AG04450 (cell line): Measurements from ENCODE around the gene PEA15. TPM values are rescaled to one million over a fixed set of nuclear protein-coding genes. Genes with fewer than 3 reads are reported as not detected.

ENCODE experiments used
- CTCF ChIA-PET: fragments of 300-600, 350-600 bp; formaldehyde crosslinking; extraction: SDS; loops from one replicate; lab custom pipeline; 2022; ENCODE audit warnings: antibody characterized with exemption, inconsistent platforms; lab: Charles Lee
- POLR2A ChIA-PET: fragments of 350-600 bp; formaldehyde crosslinking; extraction: SDS; loops from one replicate; lab custom pipeline; 2021; ENCODE audit warnings: antibody characterized with exemption, inconsistent platforms; lab: Yijun Ruan, JAX
- DNase-seq: peaks from one replicate; pipeline ENCODE4 v3.0.0-alpha.2; 2011; ENCODE audit warnings: low read depth, low spot score
- H3K27ac ChIP-seq: one replicate; pipeline ENCODE4 v1.5.1; 2012; ENCODE audit warnings: low read depth, low read length, control low read depth
- H3K27me3 ChIP-seq: one replicate; pipeline ENCODE4 v1.6.0; 2012; ENCODE audit warnings: low read length; ENCODE audit not compliant: control insufficient read depth, insufficient read depth
- H3K4me3 ChIP-seq: 2 replicates; pipeline ENCODE4 v1.5.1; 2011; ENCODE audit warnings: mild to moderate bottlenecking, low read depth, low read length, control low read depth
- H3K9me3 ChIP-seq: 2 replicates; pipeline ENCODE4 v1.5.1; 2012; ENCODE audit warnings: low read length; ENCODE audit not compliant: control insufficient read depth, insufficient read depth
- polyA plus RNA-seq: library from polyadenylated mRNA; depleted of rRNA; stranded (reverse); fragments of >200 nt; gene quantifications from 2 replicates; pipeline ENCODE4 v1.2.3, GENCODE V29; 2011
- TF ChIP-seq, protein P1 (sequence below): IDR thresholded peaks from 2 replicates; pipeline ENCODE4 v1.5.1; 2011; ENCODE audit warnings: low read depth, low read length, control low read depth, inconsistent platforms

Gene PEA15
- polyA plus RNA-seq, 1 experiment, result 512 TPM

DNA sequence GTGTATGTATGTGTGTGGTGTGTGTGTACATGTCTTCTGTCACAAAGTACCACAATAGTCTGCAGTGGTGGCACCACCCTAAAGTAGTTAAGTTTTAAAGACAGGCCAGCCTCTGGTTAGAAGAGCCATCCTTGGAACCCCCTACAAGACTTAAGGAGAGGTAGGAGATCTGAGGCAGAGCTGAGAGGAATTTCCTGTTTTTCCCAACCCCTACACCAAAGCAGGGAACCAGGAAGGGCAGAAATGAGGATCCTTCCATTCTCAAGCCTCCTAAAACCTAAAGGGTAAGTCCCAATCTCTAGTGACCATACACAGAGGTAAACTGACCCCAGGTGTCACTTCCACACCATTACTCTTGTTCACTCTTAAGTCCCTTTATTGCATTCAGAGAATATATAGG, 11.1 kb downstream of the PEA15 start:
- ChIA-PET POLR2A (no interaction called here), CTCF (interaction anchor here (1.1 to 1.7 kb wide), 3 partner anchors 23 to 115 kb away, joined by 3 to 9 read pairs (median 8); no protein-coding TSS in a partner anchor)
- Histone ChIP-seq H3K27ac (no peak overlapping the region), H3K9me3 (no peaks in the 10 kb centered on the region), H3K27me3 (no peaks in the 10 kb centered on the region), H3K4me3 (no peak overlapping the region)
- DNase-seq, result no peak
- TF ChIP-seq, protein P1, sequence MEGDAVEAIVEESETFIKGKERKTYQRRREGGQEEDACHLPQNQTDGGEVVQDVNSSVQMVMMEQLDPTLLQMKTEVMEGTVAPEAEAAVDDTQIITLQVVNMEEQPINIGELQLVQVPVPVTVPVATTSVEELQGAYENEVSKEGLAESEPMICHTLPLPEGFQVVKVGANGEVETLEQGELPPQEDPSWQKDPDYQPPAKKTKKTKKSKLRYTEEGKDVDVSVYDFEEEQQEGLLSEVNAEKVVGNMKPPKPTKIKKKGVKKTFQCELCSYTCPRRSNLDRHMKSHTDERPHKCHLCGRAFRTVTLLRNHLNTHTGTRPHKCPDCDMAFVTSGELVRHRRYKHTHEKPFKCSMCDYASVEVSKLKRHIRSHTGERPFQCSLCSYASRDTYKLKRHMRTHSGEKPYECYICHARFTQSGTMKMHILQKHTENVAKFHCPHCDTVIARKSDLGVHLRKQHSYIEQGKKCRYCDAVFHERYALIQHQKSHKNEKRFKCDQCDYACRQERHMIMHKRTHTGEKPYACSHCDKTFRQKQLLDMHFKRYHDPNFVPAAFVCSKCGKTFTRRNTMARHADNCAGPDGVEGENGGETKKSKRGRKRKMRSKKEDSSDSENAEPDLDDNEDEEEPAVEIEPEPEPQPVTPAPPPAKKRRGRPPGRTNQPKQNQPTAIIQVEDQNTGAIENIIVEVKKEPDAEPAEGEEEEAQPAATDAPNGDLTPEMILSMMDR, result no peak

DNA sequence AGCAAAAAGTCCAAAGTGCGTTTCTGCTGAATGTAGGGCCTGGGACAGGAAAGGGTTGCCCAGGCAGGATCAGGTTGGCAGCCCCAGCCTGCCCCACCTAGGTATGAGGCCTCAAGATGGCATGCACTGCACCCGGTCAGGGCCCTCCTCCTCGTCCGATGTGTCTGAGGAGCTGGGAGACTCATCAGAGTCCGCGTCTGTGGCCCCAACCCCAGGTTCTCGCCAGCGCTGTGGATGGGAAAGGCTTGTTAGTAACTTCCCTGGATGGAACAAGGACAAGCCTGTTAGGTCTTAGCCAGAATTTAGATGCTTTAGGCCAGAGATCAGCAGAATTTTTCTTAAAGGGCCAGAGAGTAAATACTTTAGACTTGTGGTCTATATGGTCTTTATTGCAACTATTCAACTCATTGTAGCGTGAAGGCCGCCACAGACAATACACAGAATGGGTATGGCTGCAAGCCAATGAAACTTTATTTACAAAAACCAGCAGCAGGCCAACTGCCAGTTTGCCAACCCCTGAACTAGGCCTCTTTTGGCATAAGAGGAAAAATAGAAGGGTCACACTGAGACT, 12.4 kb downstream of the PEA15 start:
- POLR2A ChIA-PET, result interaction anchor here (0.6 to 1.9 kb wide), 2 partner anchors 12 to 34 kb away, joined by 3 to 5 read pairs; no protein-coding TSS in a partner anchor
- Histone ChIP-seq H3K9me3 (no peaks in the 10 kb centered on the region), H3K27ac (peak overlapping the region; percentile 35), H3K4me3 (no peak overlapping the region), H3K27me3 (no peaks in the 10 kb centered on the region)
- no peak for DNase-seq
- CTCF ChIA-PET, result interaction anchor here (1.0 to 6.6 kb wide), 6 partner anchors 11 to 114 kb away, joined by 3 to 258 read pairs (median 64); partner anchors contain the start of gene CASQ1
- TF ChIP-seq, protein P1, result no peak

DNA sequence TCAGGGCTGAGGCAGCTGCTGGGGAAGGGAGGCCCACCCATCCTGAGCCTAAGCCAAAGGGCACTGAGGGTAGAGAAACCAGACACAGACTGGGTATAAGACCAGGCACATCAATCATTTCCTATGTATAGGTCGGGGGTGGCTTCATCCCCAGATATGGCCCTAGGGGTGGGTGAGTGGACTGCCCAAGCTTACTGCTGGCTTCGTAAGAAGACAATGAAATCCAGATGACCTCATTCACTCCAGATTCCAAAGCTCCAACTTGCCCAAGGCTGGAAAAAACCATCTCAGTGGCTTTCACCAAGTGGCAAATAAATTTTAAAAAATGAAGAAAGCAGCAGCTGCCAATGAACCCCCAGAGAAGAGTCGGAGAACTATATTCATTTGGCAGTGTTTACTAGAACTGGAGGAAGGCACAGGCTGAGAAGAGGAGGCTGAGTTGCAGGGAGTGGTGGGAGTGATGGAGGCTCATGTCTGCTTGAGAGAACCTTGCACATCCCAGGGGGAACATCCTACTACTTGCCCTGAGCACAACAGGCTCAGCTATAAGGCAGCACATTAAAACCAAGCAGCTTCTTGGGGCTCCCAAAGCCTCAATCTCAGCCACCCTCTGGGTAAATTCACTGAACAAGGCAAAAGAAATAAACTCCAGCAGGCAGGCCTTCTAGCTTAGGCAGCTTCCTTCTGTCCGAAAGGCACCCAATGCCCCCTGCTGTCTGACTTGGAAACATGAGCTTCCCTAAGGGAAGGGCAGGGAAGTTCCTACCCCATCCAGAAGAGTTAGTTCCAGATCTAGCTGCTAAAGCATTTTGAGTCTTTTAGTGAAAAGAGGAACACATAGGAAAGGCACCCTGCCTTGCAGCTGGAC, 14.1 kb downstream of the PEA15 start:
- DNase-seq, result peak; percentile 55
- TF ChIP-seq, protein P1, result peak; percentile 84

DNA sequence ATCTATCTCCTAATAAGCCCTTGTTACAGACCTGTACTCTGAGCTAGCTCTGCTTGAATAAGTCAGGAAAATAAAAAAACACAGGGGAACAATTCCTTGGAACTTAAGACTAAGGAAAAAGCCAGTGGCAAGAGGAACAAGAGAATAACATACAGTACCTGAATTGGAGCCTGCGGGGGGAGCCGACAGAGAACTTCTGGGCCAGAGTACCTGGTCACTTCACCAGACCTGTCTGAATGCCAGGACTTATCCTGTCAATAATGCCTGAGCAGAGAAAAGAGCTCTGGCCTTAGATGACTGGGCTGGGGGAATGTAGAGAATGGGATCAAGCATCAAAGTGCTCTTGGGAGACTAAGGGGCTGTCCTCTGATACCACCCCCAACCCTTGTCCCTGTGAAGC, 15.1 kb downstream of the PEA15 start:
- TF ChIP-seq, protein P1, result no peak
- Histone ChIP-seq H3K9me3 (no peaks in the 10 kb centered on the region), H3K4me3 (no peak overlapping the region), H3K27ac (no peak overlapping the region), H3K27me3 (no peaks in the 10 kb centered on the region)
- ChIA-PET POLR2A (interaction anchor here (1.0 to 2.3 kb wide), 4 partner anchors 14 to 122 kb away, joined by 3 to 11 read pairs (median 3); partner anchors contain the start of gene IGSF8), CTCF (interaction anchor here (0.6 to 6.6 kb wide), 38 partner anchors 9 to 176 kb away, joined by 3 to 258 read pairs (median 9); partner anchors contain the start of genes CASQ1, DCAF8, IGSF8 and KCNJ9)
- DNase-seq, result no peak

More for the DNA sequence above, 14.1 kb downstream of the PEA15 start:
- Histone ChIP-seq H3K27ac (peak overlapping the region; percentile 71), H3K9me3 (no peaks in the 10 kb centered on the region), H3K4me3 (no peak overlapping the region), H3K27me3 (no peaks in the 10 kb centered on the region)
- ChIA-PET CTCF (interaction anchor here (0.7 to 6.6 kb wide), 43 partner anchors 8 to 175 kb away, joined by 3 to 258 read pairs (median 9); partner anchors contain the start of genes CASQ1, DCAF8, IGSF8 and KCNJ9), POLR2A (interaction anchor here (0.5 to 2.3 kb wide), 12 partner anchors 10 to 121 kb away, joined by 3 to 11 read pairs (median 4); partner anchors contain the start of genes DCAF8 and IGSF8)
